GM12878 (cell line): ENCODE measurements around the gene PRDM16. TPM values are rescaled to one million over a fixed set of nuclear protein-coding genes. Genes with fewer than 3 reads are reported as not detected.

Experiments
- ATAC-seq: fragments of 200-7000 bp; cut with Tn5 transposase; 3 replicates; pipeline ENCODE4 v1.9.1; 2020; ENCODE audit warnings: mild to moderate bottlenecking, moderate library complexity
- BruUV-seq: library from RNA; stranded (reverse); fragments of 400-500 nt; replicated peaks from 2 replicates; lab custom pipeline; 2021; lab: Mats Ljungman, UMichigan
- CTCF ChIA-PET: fragments of 300-600 bp; sonication (Branson Sonifier 250); formaldehyde crosslinking; extraction: SDS; loops from one replicate; lab custom pipeline; 2021; ENCODE audit warnings: inconsistent platforms; lab: Yijun Ruan, JAX
- POLR2A ChIA-PET: fragments of 350-600 bp; formaldehyde crosslinking; extraction: SDS; loops from one replicate; lab custom pipeline; 2021; ENCODE audit warnings: inconsistent platforms; lab: Charles Lee
- RAD21 ChIA-PET: fragments of 300-600 bp; sonication (Branson Sonifier 250); formaldehyde crosslinking; loops from one replicate; lab custom pipeline; 2023; ENCODE audit warnings: antibody characterized with exemption; ENCODE audit not compliant: unreplicated experiment; lab: Charles Lee
- SMC1A ChIA-PET: fragments of 300-600 bp; sonication (Branson Sonifier 250); formaldehyde crosslinking; loops from one replicate; lab custom pipeline; 2023; ENCODE audit not compliant: unreplicated experiment, uncharacterized antibody; lab: Charles Lee
- DNase-seq: peaks from one replicate; pipeline ENCODE4 v3.0.0-alpha.2; 2011; ENCODE audit warnings: low read depth, low spot score
- FAIRE-seq: peaks from 3 replicates; lab custom pipeline; 2011; peaks lifted over from hg19 to GRCh38; lab: Jason Lieb, UNC
- H2AFZ ChIP-seq: 2 replicates; pipeline ENCODE4 v1.6.0; 2011; ENCODE audit warnings: low read depth, low read length, control low read depth; ENCODE audit not compliant: control insufficient read depth
- H3K27ac ChIP-seq: 2 replicates; pipeline ENCODE4 v1.5.1; 2011; ENCODE audit warnings: control low read depth; ENCODE audit not compliant: control insufficient read depth, insufficient read depth
- H3K27me3 ChIP-seq, 2 experiments: replicated peaks in 1 of 2; 2 replicates each; pipeline versions ENCODE4 v1.6.0 to v1.6.1; 2011; ENCODE audit warnings: low read length in 1 of 2; ENCODE audit not compliant: control insufficient read depth in 2 of 2, insufficient read depth in 2 of 2
- H3K36me3 ChIP-seq, 2 experiments: 2 replicates each; pipeline ENCODE4 v1.5.1; 2011; ENCODE audit warnings: low read length in 1 of 2; ENCODE audit not compliant: control insufficient read depth in 2 of 2, insufficient read depth in 2 of 2
- H3K4me1 ChIP-seq: 2 replicates; pipeline ENCODE4 v1.6.1; 2011; ENCODE audit warnings: mild to moderate bottlenecking, low read length, moderate library complexity, mixed read lengths; ENCODE audit not compliant: control insufficient read depth, insufficient read depth
- H3K4me2 ChIP-seq: 2 replicates; pipeline ENCODE4 v1.6.0; 2011; ENCODE audit warnings: control low read depth; ENCODE audit not compliant: control insufficient read depth, insufficient read depth
- H3K4me3 ChIP-seq: fragments of 200-600 bp; sonication (generic); 2 replicates; pipeline ENCODE4 v1.5.1; 2016
- H3K79me2 ChIP-seq: 2 replicates; pipeline ENCODE4 v1.6.0; 2011; ENCODE audit warnings: low read length; ENCODE audit not compliant: control insufficient read depth, insufficient read depth
- H3K9ac ChIP-seq: 2 replicates; pipeline ENCODE4 v1.8.0; 2011; ENCODE audit warnings: low read length, control low read depth, mixed read lengths; ENCODE audit not compliant: control insufficient read depth, insufficient read depth
- H3K9me3 ChIP-seq: replicated peaks from 3 replicates; pipeline ENCODE4 v1.5.1; 2011; ENCODE audit warnings: mild to moderate bottlenecking, low read length; ENCODE audit not compliant: control insufficient read depth, insufficient read depth
- H4K20me1 ChIP-seq: 2 replicates; pipeline ENCODE4 v1.6.0; 2011; ENCODE audit not compliant: control insufficient read depth, insufficient read depth
- GABPA ChIP-seq: IDR thresholded peaks from 2 replicates; pipeline ENCODE4 v1.6.1; 2014; ENCODE audit warnings: antibody characterized with exemption, low read depth, mild to moderate bottlenecking, inconsistent platforms
- JUNB ChIP-seq: IDR thresholded peaks from 2 replicates; pipeline ENCODE4 v1.6.1; 2016; ENCODE audit warnings: antibody characterized with exemption, mild to moderate bottlenecking
- JUND ChIP-seq: IDR thresholded peaks from 2 replicates; pipeline ENCODE4 v1.6.1; 2012; ENCODE audit warnings: low read depth, mild to moderate bottlenecking, low read length, improper control_type of control experiment, moderate library complexity
- KAT2A ChIP-seq: conservative IDR thresholded peaks from 2 replicates; pipeline ENCODE4 v1.6.1; 2011; ENCODE audit warnings: low read depth, low read length; ENCODE audit not compliant: control insufficient read depth
- NR2C1 ChIP-seq: fragments of 450-650 bp; IDR thresholded peaks from 2 replicates; pipeline ENCODE4 v1.6.1; 2017; ENCODE audit warnings: antibody characterized with exemption, mild to moderate bottlenecking, moderate library complexity
- WGBS: methylation state at CpG from one replicate; pipeline ENCODE4 v1.1.6; 2016; ENCODE audit warnings: low lambda C conversion rate; ENCODE audit not compliant: insufficient replicate concordance, insufficient coverage; ENCODE audit errors: missing lambda C conversion rate; 5-methylcytosine and 5-hydroxymethylcytosine counted together
- in situ Hi-C: fragments of 300-500 bp; cut with MboI; formaldehyde crosslinking; loops from 9 replicates; pipeline ENCODE4 v1.14.3; 2018; ENCODE audit warnings: mixed read lengths
- intact Hi-C: fragments of 100-400 bp; cut with micrococcal nuclease; formaldehyde crosslinking; loops from one replicate; pipeline ENCODE4 v1.14.2; 2022; ENCODE audit not compliant: unreplicated experiment
- polyA plus RNA-seq, 11 experiments: library from polyadenylated mRNA; depleted of rRNA in 4 of 11; unstranded in 6 of 11; stranded (reverse) in 5 of 11; fragments of >200 nt; fragmentation: Nextera tagmentation in 4 of 11; fragmentation: Illumina TruSeq in 1 of 11; extraction: Ambion mirVana in 4 of 11; extraction: Trizol in 1 of 11; gene quantifications; 1 replicate in 1 of 11; 2 replicates in 10 of 11; pipeline versions ENCODE4 v1.2.1 to v1.2.3, GENCODE V29; 2011 to 2016; ENCODE audit warnings: inconsistent platforms in 2 of 11, missing spikeins in 2 of 11, low read depth in 1 of 11
- total RNA-seq, 4 experiments: library from RNA; depleted of rRNA in 3 of 4; stranded (reverse); fragments of >200 nt in 3 of 4; fragmentation: Illumina TruSeq in 1 of 4; extraction: Trizol in 1 of 4; gene quantifications; 2 replicates each; pipeline versions ENCODE4 v1.2.1 to v1.2.3, GENCODE V29; 2013 to 2021
- TF ChIP-seq, protein P1 (sequence below): IDR thresholded peaks from 2 replicates; pipeline ENCODE4 v1.6.1; 2012; ENCODE audit warnings: mild to moderate bottlenecking, low read depth, low read length
- TF ChIP-seq, protein P2 (sequence below): IDR thresholded peaks from 2 replicates; pipeline ENCODE4 v1.6.1; 2012; ENCODE audit warnings: improper control_type of control experiment, low read depth, low read length; ENCODE audit not compliant: insufficient replicate concordance

PRDM16 gene
- total and polyA plus RNA-seq, 10 of the 15 experiments (the other 5 are each of a cell fraction or from before 2014, with no cell fraction given) = 0.03 TPM; not detected in 9

DNA sequence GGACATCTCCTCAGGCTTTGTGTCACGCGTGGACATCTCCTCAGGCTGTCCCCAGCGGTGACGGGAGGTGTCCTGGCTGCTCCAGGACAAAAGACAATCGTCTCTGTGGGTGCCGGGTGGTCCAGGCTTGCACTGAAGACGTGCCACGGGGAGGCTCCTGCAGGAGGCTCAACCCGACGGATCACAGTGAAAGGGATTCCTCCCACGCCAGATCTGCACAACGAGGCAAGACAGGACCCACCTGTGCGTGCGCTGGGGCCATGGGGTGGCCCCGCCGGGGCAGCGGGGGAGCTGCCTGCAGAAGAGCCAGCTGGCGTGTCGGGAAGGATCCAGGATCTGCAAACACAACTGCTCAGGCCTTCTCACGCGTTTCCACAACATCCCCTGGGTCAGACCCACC is 366.7 kb downstream of the PRDM16 start:
- no peak overlapping the region for H3K27ac ChIP-seq
- FAIRE-seq = no peak
- H2AFZ ChIP-seq = no peak overlapping the region
- no peaks in the 10 kb centered on the region for H3K79me2 ChIP-seq
- no peak overlapping the region for H3K9ac ChIP-seq
- H3K4me2 ChIP-seq = no peak overlapping the region
- no peaks in the 10 kb centered on the region for H4K20me1 ChIP-seq
- ChIA-PET CTCF (no interaction called here), SMC1A (no interaction called here), RAD21 (no interaction called here), POLR2A (no interaction called here)
- no peaks in the 10 kb centered on the region for H3K9me3 ChIP-seq
- TF ChIP-seq GABPA = no peak
- no peak for TF ChIP-seq JUNB
- TF ChIP-seq, protein P1, sequence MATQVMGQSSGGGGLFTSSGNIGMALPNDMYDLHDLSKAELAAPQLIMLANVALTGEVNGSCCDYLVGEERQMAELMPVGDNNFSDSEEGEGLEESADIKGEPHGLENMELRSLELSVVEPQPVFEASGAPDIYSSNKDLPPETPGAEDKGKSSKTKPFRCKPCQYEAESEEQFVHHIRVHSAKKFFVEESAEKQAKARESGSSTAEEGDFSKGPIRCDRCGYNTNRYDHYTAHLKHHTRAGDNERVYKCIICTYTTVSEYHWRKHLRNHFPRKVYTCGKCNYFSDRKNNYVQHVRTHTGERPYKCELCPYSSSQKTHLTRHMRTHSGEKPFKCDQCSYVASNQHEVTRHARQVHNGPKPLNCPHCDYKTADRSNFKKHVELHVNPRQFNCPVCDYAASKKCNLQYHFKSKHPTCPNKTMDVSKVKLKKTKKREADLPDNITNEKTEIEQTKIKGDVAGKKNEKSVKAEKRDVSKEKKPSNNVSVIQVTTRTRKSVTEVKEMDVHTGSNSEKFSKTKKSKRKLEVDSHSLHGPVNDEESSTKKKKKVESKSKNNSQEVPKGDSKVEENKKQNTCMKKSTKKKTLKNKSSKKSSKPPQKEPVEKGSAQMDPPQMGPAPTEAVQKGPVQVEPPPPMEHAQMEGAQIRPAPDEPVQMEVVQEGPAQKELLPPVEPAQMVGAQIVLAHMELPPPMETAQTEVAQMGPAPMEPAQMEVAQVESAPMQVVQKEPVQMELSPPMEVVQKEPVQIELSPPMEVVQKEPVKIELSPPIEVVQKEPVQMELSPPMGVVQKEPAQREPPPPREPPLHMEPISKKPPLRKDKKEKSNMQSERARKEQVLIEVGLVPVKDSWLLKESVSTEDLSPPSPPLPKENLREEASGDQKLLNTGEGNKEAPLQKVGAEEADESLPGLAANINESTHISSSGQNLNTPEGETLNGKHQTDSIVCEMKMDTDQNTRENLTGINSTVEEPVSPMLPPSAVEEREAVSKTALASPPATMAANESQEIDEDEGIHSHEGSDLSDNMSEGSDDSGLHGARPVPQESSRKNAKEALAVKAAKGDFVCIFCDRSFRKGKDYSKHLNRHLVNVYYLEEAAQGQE = no peak
- DNase-seq = no peak
- H3K4me3 ChIP-seq = no peak overlapping the region
- no peaks in the 10 kb centered on the region for H3K4me1 ChIP-seq
- ATAC-seq = no peak
- 37% methylated on average over 16 of the region's 21 CpGs for WGBS
- no peaks in the 10 kb centered on the region for H3K27me3 ChIP-seq
- H3K36me3 ChIP-seq = no peaks in the 10 kb centered on the region
- no TSS peak for BruUV-seq
- in situ Hi-C loops = loop anchor here (10.0 kb wide), 1 partner anchor 61 kb away; no protein-coding TSS in a partner anchor
- intact Hi-C loops = no loop called here

DNA sequence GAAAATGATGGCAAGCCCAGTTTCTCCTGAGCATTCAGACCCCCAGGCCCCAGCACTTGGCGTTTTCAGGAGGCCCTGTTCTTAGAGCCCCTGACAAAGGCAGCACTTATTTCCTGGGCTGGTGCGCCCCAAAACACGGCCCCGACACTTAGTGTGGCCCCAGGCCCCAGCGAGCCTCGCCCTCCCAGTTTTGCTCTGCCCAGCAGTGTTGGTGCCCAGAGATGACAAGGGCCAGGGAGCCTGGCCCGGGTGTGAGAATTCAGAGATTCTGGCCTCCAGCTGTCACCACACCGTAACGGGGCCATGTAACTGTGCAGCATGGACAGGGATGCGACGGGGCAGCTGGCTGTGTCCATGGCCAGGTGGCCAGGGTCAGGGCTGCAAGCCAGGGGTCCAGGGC is 367.4 kb downstream of the PRDM16 start:
- SMC1A ChIA-PET = no interaction called here
- in situ Hi-C loops = loop anchor here (10.0 kb wide), 1 partner anchor 62 kb away; no protein-coding TSS in a partner anchor
- TF ChIP-seq JUND (no peak), NR2C1 (no peak), KAT2A (no peak)
- TF ChIP-seq, protein P2, sequence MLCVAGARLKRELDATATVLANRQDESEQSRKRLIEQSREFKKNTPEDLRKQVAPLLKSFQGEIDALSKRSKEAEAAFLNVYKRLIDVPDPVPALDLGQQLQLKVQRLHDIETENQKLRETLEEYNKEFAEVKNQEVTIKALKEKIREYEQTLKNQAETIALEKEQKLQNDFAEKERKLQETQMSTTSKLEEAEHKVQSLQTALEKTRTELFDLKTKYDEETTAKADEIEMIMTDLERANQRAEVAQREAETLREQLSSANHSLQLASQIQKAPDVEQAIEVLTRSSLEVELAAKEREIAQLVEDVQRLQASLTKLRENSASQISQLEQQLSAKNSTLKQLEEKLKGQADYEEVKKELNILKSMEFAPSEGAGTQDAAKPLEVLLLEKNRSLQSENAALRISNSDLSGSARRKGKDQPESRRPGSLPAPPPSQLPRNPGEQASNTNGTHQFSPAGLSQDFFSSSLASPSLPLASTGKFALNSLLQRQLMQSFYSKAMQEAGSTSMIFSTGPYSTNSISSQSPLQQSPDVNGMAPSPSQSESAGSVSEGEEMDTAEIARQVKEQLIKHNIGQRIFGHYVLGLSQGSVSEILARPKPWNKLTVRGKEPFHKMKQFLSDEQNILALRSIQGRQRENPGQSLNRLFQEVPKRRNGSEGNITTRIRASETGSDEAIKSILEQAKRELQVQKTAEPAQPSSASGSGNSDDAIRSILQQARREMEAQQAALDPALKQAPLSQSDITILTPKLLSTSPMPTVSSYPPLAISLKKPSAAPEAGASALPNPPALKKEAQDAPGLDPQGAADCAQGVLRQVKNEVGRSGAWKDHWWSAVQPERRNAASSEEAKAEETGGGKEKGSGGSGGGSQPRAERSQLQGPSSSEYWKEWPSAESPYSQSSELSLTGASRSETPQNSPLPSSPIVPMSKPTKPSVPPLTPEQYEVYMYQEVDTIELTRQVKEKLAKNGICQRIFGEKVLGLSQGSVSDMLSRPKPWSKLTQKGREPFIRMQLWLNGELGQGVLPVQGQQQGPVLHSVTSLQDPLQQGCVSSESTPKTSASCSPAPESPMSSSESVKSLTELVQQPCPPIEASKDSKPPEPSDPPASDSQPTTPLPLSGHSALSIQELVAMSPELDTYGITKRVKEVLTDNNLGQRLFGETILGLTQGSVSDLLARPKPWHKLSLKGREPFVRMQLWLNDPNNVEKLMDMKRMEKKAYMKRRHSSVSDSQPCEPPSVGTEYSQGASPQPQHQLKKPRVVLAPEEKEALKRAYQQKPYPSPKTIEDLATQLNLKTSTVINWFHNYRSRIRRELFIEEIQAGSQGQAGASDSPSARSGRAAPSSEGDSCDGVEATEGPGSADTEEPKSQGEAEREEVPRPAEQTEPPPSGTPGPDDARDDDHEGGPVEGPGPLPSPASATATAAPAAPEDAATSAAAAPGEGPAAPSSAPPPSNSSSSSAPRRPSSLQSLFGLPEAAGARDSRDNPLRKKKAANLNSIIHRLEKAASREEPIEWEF = no peak

More for the DNA sequence above, 367.4 kb downstream of the PRDM16 start:
- ChIA-PET CTCF (no interaction called here), RAD21 (no interaction called here), POLR2A (no interaction called here)
- H3K27ac ChIP-seq = no peak overlapping the region
- BruUV-seq = no TSS peak
- H3K9ac ChIP-seq = no peak overlapping the region
- no peak overlapping the region for H3K4me3 ChIP-seq
- WGBS = 73% methylated on average over 11 of the region's 11 CpGs
- DNase-seq (no peak), ATAC-seq (no peak), FAIRE-seq (no peak)
- H3K36me3 ChIP-seq = no peaks in the 10 kb centered on the region
- no peak overlapping the region for H2AFZ ChIP-seq
- H3K9me3 ChIP-seq = no peaks in the 10 kb centered on the region
- H3K4me2 ChIP-seq = no peak overlapping the region
- H3K79me2 ChIP-seq = no peaks in the 10 kb centered on the region
- no peaks in the 10 kb centered on the region for H4K20me1 ChIP-seq
- intact Hi-C loops = no loop called here
- H3K4me1 ChIP-seq = no peaks in the 10 kb centered on the region
- no peaks in the 10 kb centered on the region for H3K27me3 ChIP-seq
